ENCODE results near the gene AQP12B.
"Not testable (repeated sequence)": the region's sequence is repeated elsewhere in the genome, so short reads cannot be mapped to it uniquely, and the experiment has no call there.

AQP12B gene

DNA sequence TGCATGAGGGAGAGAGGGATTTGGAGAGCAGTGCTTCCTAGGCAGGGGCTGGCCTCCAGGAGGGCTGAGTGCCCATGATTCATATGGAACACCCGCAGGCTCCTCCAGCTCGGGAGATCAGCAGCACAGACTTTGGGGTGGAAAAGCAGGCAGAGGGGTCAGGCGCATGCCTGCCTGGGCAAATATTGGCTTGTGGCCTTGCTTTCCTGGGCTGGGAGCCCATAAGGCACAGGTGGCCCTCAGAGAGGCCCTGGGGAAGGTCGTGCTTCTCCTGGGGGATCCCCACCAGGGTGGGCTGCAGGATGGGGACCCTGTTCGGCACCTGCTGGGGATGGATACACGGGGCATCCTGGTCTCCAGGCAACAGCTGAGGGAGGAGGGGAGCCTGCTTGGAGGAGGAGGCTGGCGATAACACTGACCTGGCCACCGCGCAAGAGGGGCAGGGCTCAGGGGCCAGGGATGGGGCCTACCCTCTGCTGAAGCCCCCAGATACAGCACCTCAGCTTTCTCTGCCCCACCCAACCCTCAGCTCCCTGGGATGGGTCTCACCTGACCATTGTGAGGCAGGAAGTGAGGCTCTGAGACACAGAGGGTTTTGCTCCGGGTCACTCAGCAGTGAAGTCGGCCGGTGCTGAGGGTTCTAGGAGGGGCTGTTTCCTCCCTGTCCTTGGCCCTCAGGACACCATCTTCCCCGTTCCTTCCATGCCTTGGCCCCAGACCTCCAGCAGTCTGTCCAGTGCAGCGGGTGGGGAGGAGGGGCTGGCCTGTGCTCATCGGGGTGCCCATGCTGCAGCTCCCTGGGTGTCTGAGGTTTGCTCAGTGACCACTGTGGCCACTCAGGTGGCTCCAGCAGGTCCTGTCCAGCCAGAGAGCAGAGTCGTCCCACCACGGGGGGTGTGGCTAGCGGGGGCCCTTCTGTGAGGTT, 21.0 kb upstream of the AQP12B start:
- TF ChIP-seq, protein P1, sequence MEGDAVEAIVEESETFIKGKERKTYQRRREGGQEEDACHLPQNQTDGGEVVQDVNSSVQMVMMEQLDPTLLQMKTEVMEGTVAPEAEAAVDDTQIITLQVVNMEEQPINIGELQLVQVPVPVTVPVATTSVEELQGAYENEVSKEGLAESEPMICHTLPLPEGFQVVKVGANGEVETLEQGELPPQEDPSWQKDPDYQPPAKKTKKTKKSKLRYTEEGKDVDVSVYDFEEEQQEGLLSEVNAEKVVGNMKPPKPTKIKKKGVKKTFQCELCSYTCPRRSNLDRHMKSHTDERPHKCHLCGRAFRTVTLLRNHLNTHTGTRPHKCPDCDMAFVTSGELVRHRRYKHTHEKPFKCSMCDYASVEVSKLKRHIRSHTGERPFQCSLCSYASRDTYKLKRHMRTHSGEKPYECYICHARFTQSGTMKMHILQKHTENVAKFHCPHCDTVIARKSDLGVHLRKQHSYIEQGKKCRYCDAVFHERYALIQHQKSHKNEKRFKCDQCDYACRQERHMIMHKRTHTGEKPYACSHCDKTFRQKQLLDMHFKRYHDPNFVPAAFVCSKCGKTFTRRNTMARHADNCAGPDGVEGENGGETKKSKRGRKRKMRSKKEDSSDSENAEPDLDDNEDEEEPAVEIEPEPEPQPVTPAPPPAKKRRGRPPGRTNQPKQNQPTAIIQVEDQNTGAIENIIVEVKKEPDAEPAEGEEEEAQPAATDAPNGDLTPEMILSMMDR (IDR thresholded peaks at IDR 0.05; ENCODE audit: insufficient read depth, low read depth, low read length, missing control alignments), result no peak
- no peak for DNase-seq (ENCODE audit: low read depth)
- no peak overlapping the region for H3K4me3 ChIP-seq (ENCODE audit: low read length)

DNA sequence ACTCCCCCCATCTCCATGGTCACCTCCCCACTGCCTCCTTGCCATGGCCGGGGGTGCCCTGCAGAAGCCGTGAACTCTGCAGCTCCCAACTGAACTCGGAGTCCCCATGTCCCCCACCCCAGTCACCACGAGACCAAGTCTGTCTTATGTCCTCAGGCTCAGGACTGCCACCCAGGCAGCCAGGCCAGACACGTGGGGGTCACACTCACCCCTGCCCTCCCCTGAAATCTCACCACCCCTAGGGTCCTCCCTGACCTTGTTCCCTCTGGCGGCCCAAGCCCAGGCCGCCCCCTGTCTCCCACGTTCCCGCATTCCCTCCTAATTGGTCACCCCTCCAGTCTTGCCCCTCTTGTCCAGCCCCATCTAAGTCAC, 19.9 kb upstream of the AQP12B start:
- H3K4me3 ChIP-seq (ENCODE audit: low read length), result no peak overlapping the region
- TF ChIP-seq, protein P1 (IDR thresholded peaks at IDR 0.05; ENCODE audit: insufficient read depth, low read depth, low read length, missing control alignments), result no peak

DNA sequence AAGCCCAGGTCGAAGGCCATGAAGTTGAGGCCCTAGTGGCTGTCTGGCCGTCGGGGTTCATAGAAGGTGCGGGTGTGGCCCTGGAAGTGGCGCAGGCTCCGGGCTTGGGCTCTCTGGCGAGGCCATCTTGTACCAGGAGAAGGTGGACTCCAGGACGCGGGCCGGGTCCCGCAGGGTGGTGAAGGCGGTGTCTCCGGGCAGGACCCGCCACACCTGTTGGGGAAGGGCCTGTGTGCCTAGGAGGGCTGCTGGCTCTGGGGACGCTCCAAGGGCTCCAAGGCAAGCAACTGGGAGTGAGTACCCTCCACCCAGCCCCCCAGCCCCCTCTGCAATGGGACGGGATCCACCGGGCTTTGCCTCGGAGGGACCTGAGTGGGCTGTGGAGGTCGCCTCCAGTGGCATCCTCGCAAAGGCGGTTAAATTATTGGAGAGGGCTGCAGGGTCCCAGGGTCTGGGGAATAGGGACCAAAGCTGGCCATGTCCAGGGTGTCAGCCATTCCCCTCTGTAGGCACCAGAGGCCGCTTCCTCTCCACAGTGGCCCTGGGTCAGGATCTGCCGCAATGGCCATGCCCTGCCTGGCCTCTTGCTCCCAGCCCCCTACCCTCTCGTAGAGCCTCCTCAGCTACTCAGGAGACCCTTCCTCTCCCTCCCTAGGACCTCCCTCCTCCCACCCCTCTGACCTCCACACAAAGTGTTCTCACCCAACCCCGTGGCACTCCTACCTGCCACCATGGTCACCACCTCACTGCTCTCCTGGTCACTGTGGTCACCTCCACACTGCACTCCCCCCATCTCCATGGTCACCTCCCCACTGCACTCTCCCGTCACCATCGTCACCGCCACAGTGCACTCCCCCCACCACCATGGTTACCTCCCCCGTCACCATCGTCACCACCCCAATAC, 19.3 kb upstream of the AQP12B start:
- no peak for DNase-seq (ENCODE audit: low read depth)
- TF ChIP-seq, protein P1 (IDR thresholded peaks at IDR 0.05; ENCODE audit: insufficient read depth, low read depth, low read length, missing control alignments), result no peak
- no peak overlapping the region for H3K4me3 ChIP-seq (ENCODE audit: low read length)

More for the DNA sequence above, 19.9 kb upstream of the AQP12B start:
- DNase-seq (ENCODE audit: low read depth), result no peak

DNA sequence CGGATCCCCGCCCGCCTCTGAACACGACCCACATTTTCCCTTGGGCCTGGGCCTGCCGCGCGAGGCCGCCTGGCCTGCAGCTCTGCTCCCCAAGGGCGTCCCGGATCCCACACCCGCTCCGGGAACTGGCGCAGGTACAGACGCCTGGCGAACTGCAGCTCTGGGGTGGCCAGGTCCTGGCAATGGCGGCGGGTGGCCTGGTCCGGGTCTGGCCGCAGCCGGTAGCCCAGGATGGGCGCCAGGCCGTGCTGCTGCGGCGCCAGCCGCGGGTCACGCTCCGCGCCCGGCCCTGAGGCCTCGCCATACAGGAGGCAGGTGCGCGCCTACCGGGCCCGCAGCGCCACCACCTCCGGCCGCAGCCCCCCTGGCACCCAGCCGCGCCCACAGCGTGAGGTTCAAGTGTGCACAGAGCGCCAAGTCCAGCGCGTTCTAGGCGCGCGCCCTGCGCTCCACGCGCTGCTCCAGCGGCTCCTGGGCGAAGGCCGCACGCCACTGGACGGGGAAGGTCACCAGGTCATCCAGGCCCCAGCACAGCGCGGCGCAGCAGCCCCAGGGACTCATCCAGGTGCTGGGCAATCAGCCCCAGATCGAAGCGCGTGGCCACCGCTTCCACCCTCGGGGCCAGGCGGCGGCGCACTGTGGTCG, 18.5 kb upstream of the AQP12B start:
- no peak for DNase-seq (ENCODE audit: low read depth)
- TF ChIP-seq, protein P1 (IDR thresholded peaks at IDR 0.05; ENCODE audit: insufficient read depth, low read depth, low read length, missing control alignments), result no peak
- no peak overlapping the region for H3K4me3 ChIP-seq (ENCODE audit: low read length)

DNA sequence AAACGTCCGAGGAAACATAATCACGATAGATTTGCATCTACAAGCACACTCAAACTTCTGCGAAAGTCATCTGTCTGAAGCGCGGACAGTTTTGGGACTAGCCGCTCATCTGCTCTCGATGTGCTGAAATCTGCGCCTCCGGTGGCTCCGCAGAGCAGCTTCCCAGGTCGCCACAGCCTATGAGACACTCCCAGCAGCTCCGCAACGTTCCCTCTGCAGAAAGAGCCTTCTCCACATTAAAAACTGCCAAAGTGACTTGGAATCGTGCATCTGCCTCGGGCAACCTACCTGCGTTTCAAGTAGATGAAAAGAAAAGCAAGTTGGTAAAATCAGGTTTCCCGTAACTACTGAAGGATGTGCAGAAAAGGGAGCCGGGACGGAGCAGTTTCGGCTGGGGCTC, 17.9 kb upstream of the AQP12B start:
- DNase-seq (ENCODE audit: low read depth); H3K4me3 ChIP-seq (ENCODE audit: low read length): not testable (repeated sequence)

DNA sequence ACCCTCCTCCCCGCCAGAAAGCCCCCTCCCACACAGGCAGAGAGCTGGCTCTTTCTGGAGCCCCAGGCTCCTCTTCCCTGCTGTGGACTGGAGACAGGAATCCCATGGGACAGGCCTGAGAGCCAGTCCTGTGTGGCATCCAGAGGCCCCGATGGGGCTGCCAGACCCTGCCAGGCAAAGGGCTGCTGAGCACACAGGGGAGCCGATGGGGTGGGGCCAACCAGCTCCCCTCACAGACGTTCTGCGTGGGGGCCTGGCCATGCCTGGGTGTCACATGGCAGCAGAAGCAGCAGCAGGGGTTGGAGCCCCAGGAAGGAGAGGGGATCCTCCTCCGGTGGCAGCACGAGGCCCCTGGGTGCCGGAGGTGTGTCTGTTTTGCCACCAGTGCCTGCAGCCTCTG, 17.1 kb upstream of the AQP12B start:
- H3K4me3 ChIP-seq (ENCODE audit: low read length); DNase-seq (ENCODE audit: low read depth): not testable (repeated sequence)

DNA sequence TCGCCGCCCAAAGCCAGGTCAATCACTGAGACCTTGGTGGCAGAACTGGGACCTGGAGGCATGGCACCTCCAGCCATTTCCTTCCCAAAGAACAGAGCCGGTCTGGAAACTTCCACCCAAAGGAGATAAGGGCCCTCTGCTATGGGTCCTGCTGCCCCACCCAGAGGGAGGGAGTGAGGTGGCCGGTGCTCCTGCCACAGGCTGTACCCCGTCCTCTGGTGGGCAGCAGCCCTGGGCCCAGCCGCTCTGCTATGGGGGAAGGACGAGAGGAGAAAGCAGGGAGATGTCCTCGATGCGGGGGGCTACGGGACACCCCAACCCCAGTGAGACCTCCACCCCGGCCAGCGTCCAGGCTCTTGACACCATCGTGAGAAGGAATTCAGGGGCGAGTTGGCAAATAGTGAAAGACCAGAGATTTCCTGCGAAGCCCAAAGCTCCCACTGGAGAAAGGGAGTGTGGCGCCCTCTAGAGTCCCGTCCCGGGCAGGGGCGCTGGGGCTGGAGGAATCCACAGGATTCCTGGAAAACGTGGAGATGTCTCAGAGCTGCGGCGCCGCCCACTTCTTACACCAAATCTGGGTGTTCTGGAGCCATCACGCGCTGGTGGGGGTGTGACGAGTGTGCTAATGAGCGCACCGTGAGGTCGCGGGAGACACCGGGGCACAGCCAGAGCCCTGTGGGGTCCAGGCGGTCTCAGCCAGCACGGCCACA, 16.3 kb upstream of the AQP12B start:
- not testable (repeated sequence) for H3K4me3 ChIP-seq (ENCODE audit: low read length); DNase-seq (ENCODE audit: low read depth)

DNA sequence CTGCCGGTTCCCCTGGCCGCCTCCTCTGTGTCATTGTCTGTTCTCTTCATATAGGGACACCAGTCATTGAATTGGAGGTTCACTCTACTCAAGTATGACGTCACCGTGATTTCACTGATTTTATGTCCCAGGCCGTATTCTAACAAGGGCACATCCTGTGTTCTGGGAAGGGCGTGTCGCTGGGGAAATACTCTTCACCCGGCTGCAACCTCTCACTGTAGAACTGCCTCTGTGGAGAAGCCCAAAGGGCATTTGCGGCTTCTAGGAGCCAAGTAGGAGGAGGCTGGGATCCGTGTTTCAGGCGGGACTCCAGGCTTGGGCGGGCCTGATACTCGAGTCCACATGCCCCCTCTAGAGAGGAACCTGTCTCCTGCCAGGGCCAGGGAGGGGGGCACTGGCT, 13.8 kb upstream of the AQP12B start:
- DNase-seq (ENCODE audit: low read depth); H3K4me3 ChIP-seq (ENCODE audit: low read length): not testable (repeated sequence)

DNA sequence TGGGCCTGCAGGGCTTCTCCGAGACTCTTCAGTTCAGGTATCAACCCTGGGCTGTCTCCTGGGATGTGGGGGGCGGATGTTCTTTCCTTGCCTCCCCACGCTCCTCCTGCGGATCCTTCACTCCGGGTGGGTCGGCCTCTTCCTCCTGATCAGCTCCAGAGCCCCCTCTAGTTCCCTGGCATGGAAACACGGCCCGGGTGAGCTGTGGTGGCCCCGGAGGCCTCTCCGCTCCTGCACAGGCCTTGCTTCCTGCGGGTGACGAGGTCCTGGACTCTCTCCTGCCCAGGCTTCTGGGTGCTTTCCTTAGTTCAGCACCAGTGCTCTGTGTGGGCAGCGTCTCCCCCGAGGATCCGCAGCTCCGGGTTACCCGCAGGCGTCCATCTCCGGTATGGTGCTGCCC, 12.9 kb upstream of the AQP12B start:
- not testable (repeated sequence) for DNase-seq (ENCODE audit: low read depth)

DNA sequence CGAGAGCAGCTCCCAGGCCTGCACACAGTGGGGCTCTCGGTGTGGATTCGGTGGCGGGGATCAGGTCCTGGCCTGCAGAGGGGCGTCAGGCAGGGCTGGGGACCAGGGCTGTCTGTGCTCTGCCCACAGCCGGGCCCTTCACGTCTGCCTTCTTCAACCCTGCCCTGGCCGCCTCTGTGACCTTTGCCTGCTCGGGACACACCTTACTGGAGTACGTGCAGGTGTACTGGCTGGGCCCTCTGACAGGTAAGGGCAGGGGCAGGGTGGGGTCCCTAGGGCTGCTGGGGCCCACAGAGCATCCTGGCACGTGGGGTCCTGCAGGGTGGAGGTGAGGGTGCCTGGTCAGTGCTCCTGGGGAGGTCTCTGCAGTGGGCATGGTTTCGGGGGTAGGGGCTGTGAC, 11.6 kb upstream of the AQP12B start:
- not testable (repeated sequence) for DNase-seq (ENCODE audit: low read depth); H3K4me3 ChIP-seq (ENCODE audit: low read length)

More for the DNA sequence above, 12.9 kb upstream of the AQP12B start:
- not testable (repeated sequence) for H3K4me3 ChIP-seq (ENCODE audit: low read length)

DNA sequence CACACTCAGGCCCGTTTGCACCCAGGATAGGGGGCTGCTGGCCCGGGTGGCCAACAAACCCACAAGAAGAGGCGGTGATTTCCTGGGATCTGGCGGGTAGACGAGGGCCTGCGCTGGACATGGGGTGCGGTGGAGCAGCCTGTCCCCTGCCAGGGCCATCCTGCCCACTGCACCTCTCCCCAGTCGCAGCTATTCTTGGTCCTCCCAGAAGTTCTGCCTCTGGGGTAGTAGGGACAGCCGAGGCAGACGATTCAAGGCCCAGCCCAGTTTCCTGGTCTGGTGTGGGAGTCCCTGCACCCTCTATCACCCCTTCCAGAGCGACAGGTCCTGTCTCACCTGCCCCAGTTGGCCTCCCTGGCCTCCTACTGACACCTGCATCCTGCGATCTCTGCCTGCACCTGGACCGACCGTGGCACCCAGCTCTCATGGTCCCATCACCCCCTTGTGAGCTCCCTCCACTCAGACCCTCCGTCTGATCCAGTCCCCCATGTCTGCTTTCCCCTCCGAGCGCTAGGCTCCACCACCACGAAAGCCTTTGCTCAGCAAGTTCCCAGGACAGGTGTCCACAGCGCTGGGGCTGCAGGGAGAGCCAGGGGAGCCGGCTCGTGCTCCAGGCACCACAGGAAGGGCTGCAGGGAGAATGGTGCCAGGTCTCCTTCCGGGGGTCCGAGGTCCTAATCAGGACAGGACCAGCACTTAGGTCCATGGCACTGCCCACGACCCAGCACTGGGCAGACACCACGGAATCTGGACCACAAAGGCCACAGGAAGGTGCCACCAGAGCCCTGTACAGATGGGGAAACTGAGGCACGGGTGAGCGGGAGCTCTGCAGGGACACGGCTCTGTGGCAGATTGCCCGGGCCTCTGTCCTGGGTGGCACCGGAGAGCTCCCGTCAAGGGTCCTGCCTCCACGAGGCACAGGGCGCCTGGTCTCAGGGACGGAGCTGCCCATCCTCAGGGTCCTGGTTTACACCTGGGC, 10.2 kb upstream of the AQP12B start:
- not testable (repeated sequence) for DNase-seq (ENCODE audit: low read depth); H3K4me3 ChIP-seq (ENCODE audit: low read length)

All from epithelial cell of esophagus (primary cell).